ENCODE data around the gene NKAIN1. TPM values are rescaled to one million over a fixed set of nuclear protein-coding genes. Genes with fewer than 3 reads are reported as not detected.

NKAIN1 gene
- total RNA-seq, 1 experiment from 2014 or later: 1.1 TPM

DNA sequence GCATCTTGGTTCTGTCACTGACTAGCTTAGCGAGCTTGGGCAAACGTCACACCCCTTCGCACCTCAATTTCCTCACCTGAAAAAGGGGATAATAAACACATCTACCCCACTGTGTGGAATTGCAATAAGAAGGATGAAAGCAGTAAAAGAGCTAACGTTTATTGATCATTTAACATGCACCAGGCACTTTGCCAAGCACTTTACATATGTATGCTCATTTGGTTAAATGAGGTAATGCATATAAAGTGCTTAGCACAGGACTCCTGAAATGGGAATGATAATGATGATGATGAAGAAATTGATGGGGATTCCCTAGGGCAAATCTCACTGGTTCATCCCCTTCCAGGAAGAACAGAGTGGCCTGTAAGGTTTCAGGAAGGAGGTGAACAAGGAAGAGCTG, 4.8 kb downstream of the NKAIN1 start:
- Histone ChIP-seq H3K9ac (ENCODE audit: low read length) (no peak overlapping the region), H3K79me2 (ENCODE audit: insufficient read depth, low read length) (no peaks in the 10 kb centered on the region), H3K4me3 (replicated peaks in 1 of 2; ENCODE audit: low read depth in 1 of 2, low read length in 2 of 2) (no peak overlapping the region), H2AFZ (ENCODE audit: low read depth, low read length, poor library complexity, severe bottlenecking) (no peak overlapping the region), H3K36me3 (ENCODE audit: control insufficient read depth in 1 of 2, insufficient read depth in 2 of 2, low read length in 2 of 2) (no peaks in the 10 kb centered on the region), H4K20me1 (ENCODE audit: insufficient read depth) (no peaks in the 10 kb centered on the region), H3K4me2 (ENCODE audit: low read length) (no peak overlapping the region), H3K9me2 (ENCODE audit: insufficient read depth) (no peaks in the 10 kb centered on the region), H3K27ac (ENCODE audit: low read depth, low read length) (no peak overlapping the region), H3K4me1 (ENCODE audit: control insufficient read depth in 1 of 2, insufficient read depth in 2 of 2, low read length in 2 of 2) (peaks cover 0 to 2% of the 10 kb centered on the region in 2 experiments; a peak in 1 of 4 replicates), H3K9me3 (ENCODE audit: control insufficient read depth in 1 of 2, insufficient read depth in 1 of 2, low read depth in 1 of 2, low read length in 2 of 2) (no peaks in the 10 kb centered on the region), H3K27me3 (ENCODE audit: insufficient read depth, low read length) (peaks cover 14% of the 10 kb centered on the region)
- ChIA-PET CTCF (interaction anchor here (2.0 kb wide), 1 partner anchor 50 kb away, joined by 5 read pairs; no protein-coding TSS in a partner anchor), RAD21 (ENCODE audit: low non-redundant PET in 1 of 2, low total read pairs in 2 of 2, uncharacterized antibody in 2 of 2, unreplicated experiment in 2 of 2) (no interaction called here), POLR2A (no interaction called here)
- DNase-seq (ENCODE audit: low read depth, low spot score): no peak
- no peak for ATAC-seq
- TF ChIP-seq POLR2A (IDR thresholded peaks at IDR 0.05; ENCODE audit: borderline replicate concordance, extremely low read depth, insufficient read depth, insufficient read length) (no peak), SRF (IDR thresholded peaks at IDR 0.05; ENCODE audit: low read depth) (no peak), YY1 (IDR thresholded peaks at IDR 0.05; ENCODE audit: extremely low read depth, insufficient replicate concordance, low read depth, low read length) (no peak), EZH2 (IDR thresholded peaks at IDR 0.05) (no peak), POLR2AphosphoS5 (IDR thresholded peaks at IDR 0.05; ENCODE audit: low read depth, low read length) (no peak), TCF7L2 (IDR thresholded peaks at IDR 0.05; ENCODE audit: borderline replicate concordance, extremely low read depth, insufficient read depth, insufficient read length) (no peak), SIN3A (IDR thresholded peaks at IDR 0.05; ENCODE audit: low read depth) (no peak), JUND (IDR thresholded peaks at IDR 0.05) (no peak), ZFX (IDR thresholded peaks at IDR 0.05) (no peak), ELF1 (IDR thresholded peaks at IDR 0.05; ENCODE audit: borderline replicate concordance, low read depth) (no peak), CEBPB (IDR thresholded peaks at IDR 0.05; ENCODE audit: low read depth) (no peak), ZNF274 (IDR thresholded peaks at IDR 0.05; ENCODE audit: low read depth, low read length) (no peak), SP1 (IDR thresholded peaks at IDR 0.05; ENCODE audit: low read depth) (no peak)
- TF ChIP-seq, protein P1, sequence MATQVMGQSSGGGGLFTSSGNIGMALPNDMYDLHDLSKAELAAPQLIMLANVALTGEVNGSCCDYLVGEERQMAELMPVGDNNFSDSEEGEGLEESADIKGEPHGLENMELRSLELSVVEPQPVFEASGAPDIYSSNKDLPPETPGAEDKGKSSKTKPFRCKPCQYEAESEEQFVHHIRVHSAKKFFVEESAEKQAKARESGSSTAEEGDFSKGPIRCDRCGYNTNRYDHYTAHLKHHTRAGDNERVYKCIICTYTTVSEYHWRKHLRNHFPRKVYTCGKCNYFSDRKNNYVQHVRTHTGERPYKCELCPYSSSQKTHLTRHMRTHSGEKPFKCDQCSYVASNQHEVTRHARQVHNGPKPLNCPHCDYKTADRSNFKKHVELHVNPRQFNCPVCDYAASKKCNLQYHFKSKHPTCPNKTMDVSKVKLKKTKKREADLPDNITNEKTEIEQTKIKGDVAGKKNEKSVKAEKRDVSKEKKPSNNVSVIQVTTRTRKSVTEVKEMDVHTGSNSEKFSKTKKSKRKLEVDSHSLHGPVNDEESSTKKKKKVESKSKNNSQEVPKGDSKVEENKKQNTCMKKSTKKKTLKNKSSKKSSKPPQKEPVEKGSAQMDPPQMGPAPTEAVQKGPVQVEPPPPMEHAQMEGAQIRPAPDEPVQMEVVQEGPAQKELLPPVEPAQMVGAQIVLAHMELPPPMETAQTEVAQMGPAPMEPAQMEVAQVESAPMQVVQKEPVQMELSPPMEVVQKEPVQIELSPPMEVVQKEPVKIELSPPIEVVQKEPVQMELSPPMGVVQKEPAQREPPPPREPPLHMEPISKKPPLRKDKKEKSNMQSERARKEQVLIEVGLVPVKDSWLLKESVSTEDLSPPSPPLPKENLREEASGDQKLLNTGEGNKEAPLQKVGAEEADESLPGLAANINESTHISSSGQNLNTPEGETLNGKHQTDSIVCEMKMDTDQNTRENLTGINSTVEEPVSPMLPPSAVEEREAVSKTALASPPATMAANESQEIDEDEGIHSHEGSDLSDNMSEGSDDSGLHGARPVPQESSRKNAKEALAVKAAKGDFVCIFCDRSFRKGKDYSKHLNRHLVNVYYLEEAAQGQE (IDR thresholded peaks at IDR 0.05; ENCODE audit: low read depth): no peak
- TF ChIP-seq, protein P2, sequence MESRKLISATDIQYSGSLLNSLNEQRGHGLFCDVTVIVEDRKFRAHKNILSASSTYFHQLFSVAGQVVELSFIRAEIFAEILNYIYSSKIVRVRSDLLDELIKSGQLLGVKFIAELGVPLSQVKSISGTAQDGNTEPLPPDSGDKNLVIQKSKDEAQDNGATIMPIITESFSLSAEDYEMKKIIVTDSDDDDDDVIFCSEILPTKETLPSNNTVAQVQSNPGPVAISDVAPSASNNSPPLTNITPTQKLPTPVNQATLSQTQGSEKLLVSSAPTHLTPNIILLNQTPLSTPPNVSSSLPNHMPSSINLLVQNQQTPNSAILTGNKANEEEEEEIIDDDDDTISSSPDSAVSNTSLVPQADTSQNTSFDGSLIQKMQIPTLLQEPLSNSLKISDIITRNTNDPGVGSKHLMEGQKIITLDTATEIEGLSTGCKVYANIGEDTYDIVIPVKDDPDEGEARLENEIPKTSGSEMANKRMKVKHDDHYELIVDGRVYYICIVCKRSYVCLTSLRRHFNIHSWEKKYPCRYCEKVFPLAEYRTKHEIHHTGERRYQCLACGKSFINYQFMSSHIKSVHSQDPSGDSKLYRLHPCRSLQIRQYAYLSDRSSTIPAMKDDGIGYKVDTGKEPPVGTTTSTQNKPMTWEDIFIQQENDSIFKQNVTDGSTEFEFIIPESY (IDR thresholded peaks at IDR 0.05; ENCODE audit: extremely low read depth, insufficient replicate concordance, low read length): no peak
- TF ChIP-seq, protein P3, sequence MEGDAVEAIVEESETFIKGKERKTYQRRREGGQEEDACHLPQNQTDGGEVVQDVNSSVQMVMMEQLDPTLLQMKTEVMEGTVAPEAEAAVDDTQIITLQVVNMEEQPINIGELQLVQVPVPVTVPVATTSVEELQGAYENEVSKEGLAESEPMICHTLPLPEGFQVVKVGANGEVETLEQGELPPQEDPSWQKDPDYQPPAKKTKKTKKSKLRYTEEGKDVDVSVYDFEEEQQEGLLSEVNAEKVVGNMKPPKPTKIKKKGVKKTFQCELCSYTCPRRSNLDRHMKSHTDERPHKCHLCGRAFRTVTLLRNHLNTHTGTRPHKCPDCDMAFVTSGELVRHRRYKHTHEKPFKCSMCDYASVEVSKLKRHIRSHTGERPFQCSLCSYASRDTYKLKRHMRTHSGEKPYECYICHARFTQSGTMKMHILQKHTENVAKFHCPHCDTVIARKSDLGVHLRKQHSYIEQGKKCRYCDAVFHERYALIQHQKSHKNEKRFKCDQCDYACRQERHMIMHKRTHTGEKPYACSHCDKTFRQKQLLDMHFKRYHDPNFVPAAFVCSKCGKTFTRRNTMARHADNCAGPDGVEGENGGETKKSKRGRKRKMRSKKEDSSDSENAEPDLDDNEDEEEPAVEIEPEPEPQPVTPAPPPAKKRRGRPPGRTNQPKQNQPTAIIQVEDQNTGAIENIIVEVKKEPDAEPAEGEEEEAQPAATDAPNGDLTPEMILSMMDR (IDR thresholded peaks at IDR 0.05 in 2 of 3, conservative IDR thresholded peaks at IDR 0.05 in 1 of 3; ENCODE audit: borderline replicate concordance in 1 of 3, insufficient read depth in 1 of 3, low read depth in 2 of 3, low read length in 2 of 3): no peak
- BruUV-seq (replicated peaks): no TSS peak
- intact Hi-C loops (cut with micrococcal nuclease): no loop called here
